Measurements from ENCODE around the gene RHOT2. TPM values are rescaled to one million over a fixed set of nuclear protein-coding genes. Genes with fewer than 3 reads are reported as not detected.

Gene RHOT2
- total and polyA plus RNA-seq, 9 of the 15 experiments (the other 6 are each of a cell fraction or from before 2014, with no cell fraction given) = 5.0 to 373 (median 112) TPM

DNA sequence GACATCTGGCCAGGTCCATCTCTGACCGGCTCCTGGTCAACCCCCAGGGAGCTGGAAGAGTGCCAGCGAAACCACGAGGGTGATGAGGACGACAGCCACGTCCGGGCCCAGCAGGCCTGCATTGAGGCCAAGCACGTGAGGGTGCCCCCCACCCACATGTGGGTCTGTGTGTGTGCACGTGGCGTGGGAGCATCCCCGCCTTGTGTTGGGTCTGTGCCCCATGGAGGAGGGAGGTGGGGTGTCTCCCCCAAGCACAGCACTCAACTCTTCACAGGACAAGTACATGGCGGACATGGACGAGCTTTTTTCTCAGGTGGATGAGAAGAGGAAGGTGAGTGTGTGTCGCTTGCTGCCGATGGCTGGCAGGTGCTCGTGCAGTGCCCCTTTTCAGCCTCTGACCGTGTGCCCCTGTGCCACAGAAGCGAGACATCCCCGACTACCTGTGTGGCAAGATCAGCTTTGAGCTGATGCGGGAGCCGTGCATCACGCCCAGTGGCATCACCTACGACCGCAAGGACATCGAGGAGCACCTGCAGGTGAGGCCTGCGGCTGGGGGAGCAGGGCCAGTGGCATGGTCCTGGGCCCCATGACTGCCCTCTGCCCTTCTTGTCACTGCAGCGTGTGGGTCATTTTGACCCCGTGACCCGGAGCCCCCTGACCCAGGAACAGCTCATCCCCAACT, 14.0 kb downstream of the RHOT2 start (continued):
- TF ChIP-seq, protein P1, sequence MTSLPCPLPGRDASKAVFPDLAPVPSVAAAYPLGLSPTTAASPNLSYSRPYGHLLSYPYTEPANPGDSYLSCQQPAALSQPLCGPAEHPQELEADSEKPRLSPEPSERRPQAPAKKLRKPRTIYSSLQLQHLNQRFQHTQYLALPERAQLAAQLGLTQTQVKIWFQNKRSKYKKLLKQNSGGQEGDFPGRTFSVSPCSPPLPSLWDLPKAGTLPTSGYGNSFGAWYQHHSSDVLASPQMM (CRISPR knock-in tag; IDR thresholded peaks at IDR 0.05) = no peak
- TF ChIP-seq NUFIP1 (IDR thresholded peaks at IDR 0.05; ENCODE audit: partially characterized antibody) (no peak), BCOR (IDR thresholded peaks at IDR 0.05) (no peak), ARID2 (IDR thresholded peaks at IDR 0.05) (no peak), YY1 (IDR thresholded peaks at IDR 0.05; ENCODE audit: borderline replicate concordance in 1 of 3, control insufficient read depth in 1 of 3, extremely low read depth in 1 of 3, insufficient read depth in 3 of 3, insufficient read length in 1 of 3, insufficient replicate concordance in 2 of 3, low read depth in 1 of 3, low read length in 2 of 3) (peak in 1 of 3 experiments; percentile 5), MYC (IDR thresholded peaks at IDR 0.05; ENCODE audit: low read depth, low read length) (peak; percentile 90), MYC (CRISPR knock-in tag; IDR thresholded peaks at IDR 0.05; ENCODE audit: borderline replicate concordance, low read depth) (no peak), IRF2 (CRISPR knock-in tag; IDR thresholded peaks at IDR 0.05) (no peak), NR2F6 (CRISPR knock-in tag; IDR thresholded peaks at IDR 0.05) (no peak), ZKSCAN8 (CRISPR knock-in tag; IDR thresholded peaks at IDR 0.05) (no peak), MGA (IDR thresholded peaks at IDR 0.05) (peak; percentile 97), FOXM1 (IDR thresholded peaks at IDR 0.05; ENCODE audit: low read depth) (no peak), FOXM1 (CRISPR knock-in tag; IDR thresholded peaks at IDR 0.05; ENCODE audit: low read depth) (no peak), GABPA (tag; conservative IDR thresholded peaks at IDR 0.05; ENCODE audit: low read depth) (no peak), TBP (optimal IDR thresholded peaks at IDR 0.05; ENCODE audit: low read depth, low read length) (no peak)
- TF ChIP-seq, protein P2, sequence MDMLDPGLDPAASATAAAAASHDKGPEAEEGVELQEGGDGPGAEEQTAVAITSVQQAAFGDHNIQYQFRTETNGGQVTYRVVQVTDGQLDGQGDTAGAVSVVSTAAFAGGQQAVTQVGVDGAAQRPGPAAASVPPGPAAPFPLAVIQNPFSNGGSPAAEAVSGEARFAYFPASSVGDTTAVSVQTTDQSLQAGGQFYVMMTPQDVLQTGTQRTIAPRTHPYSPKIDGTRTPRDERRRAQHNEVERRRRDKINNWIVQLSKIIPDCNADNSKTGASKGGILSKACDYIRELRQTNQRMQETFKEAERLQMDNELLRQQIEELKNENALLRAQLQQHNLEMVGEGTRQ (CRISPR knock-in tag; IDR thresholded peaks at IDR 0.05) = peak; percentile 61

Measured in K562 (cell line).